H4 (cell line): ENCODE results near the gene SLC9A9. TPM values are rescaled to one million over a fixed set of nuclear protein-coding genes. Genes with fewer than 3 reads are reported as not detected.

Source experiments
- DNase-seq: peaks from one replicate; pipeline ENCODE4 v3.0.0-alpha.2; 2015; ENCODE audit warnings: low spot score
- total RNA-seq: library from RNA; depleted of rRNA; stranded (reverse); fragments of >200 nt; shearing (Covaris generic); gene quantifications from 2 replicates; pipeline ENCODE4 v1.2.3, GENCODE V29; 2014

The SLC9A9 gene
- total RNA-seq, 1 experiment from 2014 or later = 10.8 TPM

DNA sequence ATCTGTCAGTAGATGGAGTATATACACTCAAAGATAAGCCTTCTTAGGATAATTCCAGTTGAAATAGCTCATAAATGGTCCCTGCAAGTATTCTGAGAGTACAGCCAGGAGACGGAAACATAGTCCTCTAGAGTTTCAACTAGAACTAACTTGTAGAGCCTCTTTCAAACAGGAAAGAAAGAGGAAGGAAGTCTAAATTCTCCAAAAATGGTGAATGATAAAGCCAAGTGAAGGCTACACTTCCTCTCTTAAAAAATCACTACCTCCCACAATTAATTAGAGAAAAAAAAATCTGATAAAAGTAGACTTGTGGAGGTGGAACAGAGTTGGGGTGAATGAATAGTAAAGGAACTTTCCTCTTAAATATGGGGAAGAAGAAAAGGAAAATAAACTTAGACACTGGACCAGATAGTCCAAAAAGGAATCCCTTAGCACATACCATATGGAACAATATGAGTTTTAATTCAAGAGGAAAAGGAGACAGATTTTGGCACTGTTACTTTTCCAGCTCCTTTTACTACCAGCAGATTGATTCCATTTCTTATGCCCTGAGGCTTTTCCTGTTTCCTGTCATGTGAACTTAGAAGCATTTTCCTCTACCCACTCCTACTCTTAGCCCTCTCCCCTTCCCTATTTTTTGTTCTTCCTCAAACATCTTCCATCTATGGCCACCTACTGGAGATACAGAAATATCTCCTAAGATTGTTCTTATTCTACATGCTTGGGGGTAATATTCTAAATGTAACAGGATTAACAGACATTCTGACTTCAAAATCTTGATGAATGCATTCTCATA is 521.1 kb downstream of the SLC9A9 start:
- peak; percentile 55 for DNase-seq

DNA sequence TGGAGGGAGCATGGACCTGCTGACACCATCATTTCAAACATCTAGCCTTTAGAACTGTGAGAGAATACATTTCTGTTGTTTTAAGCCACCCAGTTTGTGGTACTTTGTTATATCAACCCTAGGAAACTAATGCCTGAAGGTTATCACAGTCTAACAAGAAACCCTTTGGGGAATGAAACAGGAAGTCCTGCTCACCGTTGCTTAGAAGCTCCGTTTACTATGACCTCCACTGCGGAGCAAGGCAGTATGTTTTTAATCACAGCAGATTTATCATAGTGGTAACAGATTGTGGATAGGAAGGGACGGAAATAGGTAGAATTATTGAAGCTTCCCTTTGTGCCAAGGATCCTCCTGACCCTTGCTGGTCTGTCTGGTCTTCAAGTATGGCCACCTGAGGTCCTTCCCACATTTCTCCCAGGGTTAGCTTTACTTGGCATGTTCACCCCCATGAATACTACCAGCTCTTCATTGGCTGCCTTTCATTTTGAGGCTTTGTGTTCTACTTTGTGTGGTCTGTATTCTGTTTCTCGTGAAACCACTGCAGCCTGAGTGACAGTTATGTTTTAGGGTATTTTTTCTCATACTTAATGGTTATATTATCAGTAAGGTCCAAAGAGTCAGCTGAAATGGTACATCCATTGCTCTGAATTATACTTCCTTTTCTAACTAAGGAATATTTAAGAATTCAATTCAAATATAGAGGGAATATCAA is 527.1 kb downstream of the SLC9A9 start:
- DNase-seq = no peak

- DNase-seq = no peak
Observed at GRCh38 chr3:143315766-143316165, 532.5 kb downstream of the SLC9A9 start.

GRCh38 chr3:143314251-143315093 is 533.8 kb downstream of the SLC9A9 start:
- no peak for DNase-seq

GRCh38 chr3:143313893-143314188 is 534.4 kb downstream of the SLC9A9 start:
- no peak for DNase-seq

DNA sequence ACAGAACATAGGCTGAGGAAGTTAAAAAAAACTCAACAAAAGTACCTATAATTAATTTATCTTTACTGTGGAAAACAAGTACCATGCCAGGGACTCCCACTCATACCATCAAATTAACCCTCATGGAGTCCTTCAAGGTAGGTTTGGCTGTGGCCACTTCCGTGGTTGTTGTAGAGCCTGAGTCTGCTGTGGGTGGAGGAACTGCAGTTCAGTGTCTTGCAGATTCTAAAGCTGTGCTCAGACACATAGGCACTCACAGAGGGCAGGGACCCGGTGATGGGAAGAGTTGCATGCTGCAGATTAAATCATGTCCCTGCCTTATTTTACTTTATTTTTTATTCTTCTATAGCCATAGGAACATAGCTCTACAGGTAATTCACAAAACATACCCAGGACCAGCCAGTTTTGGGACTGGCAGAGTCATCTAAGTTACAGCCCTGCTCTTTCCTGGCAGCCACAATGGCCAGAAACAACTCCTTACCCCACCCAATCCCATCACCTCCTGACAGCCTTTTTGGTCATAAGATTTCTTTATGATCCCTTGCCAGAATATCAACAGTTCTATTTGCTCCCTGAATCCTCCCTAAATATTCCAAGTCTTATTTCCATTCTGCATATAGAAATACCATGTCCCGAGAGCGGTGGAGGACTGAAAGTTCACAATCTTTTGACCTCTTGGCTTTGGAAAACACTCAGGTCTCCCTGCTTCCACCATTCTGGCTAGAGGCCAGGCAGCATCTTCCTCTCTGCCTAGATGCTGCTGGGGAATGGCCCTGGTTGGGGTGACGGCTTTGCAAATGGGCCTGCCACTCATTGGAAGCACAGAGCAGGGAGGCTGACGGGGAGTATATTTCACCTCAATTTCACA is 535.0 kb downstream of the SLC9A9 start:
- no peak for DNase-seq

DNA sequence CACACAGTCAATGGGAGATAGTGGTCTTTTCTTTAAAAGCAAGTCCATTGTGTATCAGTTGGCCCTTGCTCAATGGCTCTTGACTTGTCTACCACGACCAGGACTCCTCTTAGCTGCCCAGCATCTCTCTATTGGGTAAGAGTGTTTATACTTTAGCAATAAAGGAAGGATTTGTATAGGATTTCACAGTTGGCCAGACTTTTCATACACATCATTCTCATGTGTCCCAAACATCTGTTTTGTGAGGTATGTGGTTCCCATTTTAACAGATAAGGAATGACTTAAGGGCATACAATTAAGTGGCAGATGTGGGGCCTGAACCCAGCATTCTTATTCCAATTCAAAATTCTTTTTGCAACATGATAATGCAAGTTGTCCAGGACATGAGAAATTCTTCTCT is 537.2 kb downstream of the SLC9A9 start:
- DNase-seq = no peak

DNA sequence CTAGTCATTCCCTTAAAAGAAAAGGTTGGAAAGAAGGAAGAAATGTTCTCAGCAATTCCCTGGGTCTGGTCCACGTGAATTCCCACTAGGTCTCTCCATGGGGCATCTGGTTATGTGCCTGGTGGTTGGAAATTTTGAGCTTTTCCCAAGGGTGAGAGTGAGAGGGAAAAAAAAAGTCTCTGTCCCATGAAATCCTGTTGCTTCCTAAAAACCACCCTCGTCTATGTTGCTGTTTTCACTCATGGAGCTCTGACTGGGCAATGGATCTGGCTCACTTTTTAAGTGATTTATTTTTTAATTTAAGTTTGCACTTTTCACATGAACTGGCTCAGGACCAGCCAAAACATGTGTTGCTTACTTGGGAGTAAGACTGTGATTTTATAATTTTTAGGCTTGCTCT is 538.6 kb downstream of the SLC9A9 start:
- no peak for DNase-seq

DNA sequence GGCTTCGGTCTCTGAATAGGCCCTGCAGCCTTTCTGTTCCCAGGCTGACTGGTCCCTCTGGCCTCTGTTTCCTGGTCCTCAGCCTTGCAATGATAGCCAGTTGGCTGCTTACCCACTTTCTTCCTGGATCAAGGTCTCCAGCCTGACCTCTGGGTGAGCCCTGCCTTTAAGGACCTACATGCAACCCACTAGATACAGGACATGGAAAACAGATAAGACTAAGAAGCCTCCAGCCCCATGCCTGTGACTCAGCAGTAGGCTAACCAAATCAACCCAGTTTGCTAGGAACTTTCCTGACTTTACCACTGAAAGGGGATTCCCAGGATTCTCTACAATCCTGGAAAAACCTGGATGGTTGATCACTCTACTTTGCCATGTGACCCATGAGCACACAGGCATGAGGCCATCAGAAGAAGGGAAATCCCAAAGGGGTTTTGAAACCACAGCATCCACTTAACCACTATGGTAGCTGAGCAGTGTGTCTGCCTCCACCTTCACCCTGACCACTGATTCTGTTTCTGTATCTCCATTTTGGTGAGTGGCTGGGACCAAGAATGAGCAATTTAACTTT is 540.6 kb downstream of the SLC9A9 start:
- peak; percentile 55 for DNase-seq

DNA sequence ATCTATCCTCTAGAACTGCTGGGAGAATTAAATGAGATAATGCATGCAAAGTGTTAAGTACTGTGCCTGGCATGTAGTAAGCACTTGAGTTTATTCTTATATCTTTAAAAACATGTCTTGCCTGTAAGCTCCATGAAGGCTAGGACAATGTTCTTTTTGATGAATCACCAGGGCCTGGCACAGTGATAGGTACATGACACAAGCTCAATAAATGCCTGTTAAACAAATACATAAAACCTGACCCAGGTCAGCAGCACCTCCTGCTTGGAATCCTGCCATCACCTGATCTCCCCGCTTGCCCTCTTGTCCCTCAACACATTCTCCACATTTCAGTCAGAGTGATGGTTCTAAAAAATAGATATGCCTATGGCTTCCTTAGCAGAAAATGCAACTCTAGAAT is 541.9 kb downstream of the SLC9A9 start:
- no peak for DNase-seq

DNA sequence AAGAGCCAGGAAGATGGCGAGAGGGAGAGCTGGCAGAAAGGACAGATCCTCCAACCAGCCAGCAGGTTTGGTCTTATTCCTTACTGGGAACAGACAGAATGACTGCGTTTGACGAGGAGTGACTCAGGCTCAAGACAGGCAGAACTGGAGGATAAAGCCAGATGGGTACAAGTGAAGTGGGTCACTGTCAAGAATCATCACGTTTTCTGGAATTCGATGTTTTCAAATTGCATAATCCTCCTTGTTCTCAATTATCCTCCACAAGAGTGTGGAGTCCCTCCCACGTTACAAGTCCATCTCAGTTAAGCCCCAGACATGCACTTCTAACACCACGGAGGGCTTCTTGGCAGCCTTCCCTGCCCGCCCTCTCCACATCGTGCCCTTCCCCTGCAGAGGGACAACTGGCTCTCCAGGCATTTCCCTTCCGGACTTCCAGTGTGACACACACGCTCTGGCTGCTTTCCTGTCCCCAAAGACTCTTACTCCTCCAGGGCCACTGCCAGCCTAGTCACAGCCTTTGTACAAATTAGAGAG is 545.6 kb downstream of the SLC9A9 start:
- peak; percentile 68 for DNase-seq

- no peak for DNase-seq
Observed at GRCh38 chr3:143301031-143301901, 547.0 kb downstream of the SLC9A9 start.

- DNase-seq = no peak
Observed at GRCh38 chr3:143298886-143299535, 549.3 kb downstream of the SLC9A9 start.

DNA sequence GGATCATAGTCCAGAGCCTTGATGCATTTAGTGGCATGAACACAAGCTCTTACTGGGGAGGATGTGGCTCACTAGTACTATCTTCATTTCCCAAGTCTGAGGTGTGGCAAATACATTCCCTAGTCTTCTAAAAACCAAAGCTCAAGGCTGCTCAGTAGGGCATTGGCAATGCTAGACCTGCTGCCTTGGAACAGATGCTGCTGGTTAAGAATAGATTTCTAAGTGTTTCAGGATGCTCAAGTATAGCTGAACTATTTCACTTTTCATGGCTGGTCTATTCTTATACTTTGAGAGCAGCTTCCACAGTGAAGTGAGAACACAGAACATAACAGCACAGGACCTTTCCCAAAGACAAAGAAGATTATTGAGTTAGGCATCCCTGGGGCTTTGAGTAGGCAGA is 549.9 kb downstream of the SLC9A9 start:
- no peak for DNase-seq

DNA sequence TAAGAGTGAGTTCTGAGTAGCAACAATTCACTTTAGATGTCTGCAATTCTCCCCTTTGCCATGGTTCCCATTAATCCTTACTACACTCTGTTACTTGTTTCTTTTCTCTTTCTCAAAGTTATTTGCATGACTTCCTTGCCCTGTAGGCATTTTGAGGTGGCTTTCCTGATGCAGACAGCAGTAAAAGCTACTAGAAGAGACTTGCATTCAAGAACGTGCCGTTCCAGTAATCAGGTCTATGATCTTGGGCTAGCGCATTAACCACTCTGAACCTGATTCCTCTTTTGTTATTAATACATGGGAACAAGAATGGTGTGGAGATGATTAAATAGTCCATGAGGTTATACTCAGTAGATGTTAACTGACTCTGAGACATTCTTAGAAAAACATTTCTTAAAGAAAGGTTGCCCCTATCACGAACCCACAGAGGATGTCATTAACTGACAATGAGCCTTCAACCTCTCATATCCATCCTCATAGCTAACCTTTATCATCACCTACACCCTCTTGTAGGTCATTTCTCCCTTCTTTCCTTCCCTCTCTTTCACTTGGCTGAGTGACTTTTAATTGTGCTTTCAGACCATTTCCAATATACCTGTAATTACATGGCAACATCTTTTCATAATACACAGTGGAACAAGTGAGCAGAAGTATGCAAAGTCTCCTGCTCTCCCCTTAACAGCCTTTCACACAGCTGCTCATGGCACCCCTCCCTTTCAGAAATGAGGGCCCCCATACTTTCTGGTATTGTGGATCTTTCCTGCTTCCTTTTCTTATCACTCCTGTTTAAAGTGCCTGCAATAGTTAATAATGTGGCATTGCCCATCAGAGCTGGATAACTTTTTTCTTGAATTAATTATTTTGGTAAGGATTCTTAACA is 552.8 kb downstream of the SLC9A9 start:
- no peak for DNase-seq

DNA sequence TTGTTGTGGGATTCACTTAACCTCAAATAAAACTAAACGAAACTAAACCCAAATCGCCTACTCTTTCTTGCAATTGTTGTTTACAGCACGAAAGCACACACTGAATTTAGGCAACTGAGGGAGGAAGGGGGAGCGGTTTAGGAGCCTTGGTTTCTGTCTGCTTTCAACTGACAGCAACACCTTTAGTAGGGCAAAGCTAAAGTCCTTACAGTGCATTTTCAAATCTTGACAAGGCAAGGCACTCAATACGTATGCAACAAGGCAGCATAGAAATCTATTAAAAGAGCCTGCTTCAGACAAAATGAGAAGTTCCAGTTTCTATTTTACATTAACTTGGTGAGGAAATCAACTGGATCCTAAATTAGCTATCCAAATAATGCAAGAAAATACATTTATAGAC is 554.1 kb downstream of the SLC9A9 start:
- no peak for DNase-seq

DNA sequence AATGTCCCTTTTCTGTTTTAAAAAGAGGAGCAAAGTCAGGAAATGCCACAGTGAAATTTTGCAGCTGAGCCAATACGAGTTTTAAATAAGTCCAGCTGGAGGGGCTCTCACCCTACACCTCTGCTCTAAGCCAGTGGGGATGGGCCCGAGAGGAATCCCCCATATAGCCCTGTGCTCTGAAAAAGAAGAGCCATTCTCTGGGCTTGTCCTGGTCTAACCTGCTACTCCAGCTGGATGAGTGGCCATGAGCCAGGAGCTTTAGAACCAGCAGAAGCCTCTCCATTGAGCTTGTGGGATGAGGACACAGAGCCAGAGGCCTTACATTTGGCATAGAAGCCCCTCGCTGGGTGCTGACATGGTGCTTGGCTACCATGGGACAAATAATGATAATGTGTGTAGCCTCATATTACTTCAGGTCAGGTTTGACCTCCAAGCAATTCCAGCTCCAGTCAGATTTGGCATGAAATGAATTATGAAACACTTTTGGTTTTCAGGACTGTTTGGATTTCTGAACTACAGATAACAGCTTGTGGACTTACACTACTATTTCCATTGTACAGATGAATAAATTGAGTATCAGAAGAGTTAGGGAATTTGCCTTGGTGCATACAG is 556.3 kb downstream of the SLC9A9 start:
- DNase-seq = no peak

DNA sequence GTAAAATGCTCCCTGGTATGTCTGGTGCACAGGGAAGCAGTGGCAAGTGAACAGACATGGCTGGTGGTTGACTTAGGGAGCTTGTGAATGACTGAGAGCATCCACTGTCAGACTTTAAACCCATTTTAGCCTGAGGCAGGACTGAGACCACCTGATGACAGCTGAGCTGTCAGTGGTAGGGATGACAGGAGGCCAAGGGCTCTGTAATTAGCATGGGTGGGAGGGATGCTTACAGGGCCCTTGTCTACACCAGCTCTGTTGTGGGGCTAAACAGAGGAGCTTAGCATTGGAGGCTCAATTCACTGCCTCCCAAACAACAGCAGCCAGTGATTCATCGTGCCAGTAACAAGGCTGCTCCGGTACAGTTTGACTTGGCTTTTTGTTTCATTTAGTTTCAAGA is 559.3 kb downstream of the SLC9A9 start:
- DNase-seq = no peak
